Renal cortical epithelial cell (primary cell): Measurements from ENCODE around the gene CYTH3. TPM values are rescaled to one million over a fixed set of nuclear protein-coding genes. Genes with fewer than 3 reads are reported as not detected.
A peak's percentile ranks its signal among the peaks of the same experiment; 100 is the strongest.

Experiments
- DNase-seq: peaks from one replicate; pipeline ENCODE4 v3.0.0-alpha.2; 2011; ENCODE audit warnings: low read depth
- total RNA-seq: library from RNA; depleted of rRNA; stranded (reverse); fragments of >200 nt; gene quantifications from 2 replicates; pipeline ENCODE4 v1.2.3, GENCODE V29; 2014

The CYTH3 gene
- total RNA-seq, 1 donor from 2014 or later, result 21.2 TPM

DNA sequence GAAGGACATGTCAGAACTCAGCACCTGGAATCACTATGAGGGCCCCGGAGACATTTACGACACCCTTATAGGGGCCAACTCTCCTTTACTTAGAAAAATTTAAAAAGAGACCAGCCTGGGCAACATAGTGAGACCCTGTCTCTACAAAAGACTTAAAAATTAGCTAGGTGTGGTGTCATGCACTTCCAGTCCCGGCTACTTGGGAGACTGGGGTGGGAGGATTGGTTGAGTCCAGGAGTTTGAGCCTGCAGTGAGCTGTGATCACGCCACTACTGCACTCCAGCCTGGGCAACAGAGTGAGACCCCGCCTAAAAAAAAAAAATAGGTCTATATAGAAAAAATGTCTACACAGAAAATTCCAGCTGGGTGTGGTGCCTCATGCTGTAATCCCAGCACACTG is 7.5 kb upstream of the CYTH3 start:
- no peak for DNase-seq

DNA sequence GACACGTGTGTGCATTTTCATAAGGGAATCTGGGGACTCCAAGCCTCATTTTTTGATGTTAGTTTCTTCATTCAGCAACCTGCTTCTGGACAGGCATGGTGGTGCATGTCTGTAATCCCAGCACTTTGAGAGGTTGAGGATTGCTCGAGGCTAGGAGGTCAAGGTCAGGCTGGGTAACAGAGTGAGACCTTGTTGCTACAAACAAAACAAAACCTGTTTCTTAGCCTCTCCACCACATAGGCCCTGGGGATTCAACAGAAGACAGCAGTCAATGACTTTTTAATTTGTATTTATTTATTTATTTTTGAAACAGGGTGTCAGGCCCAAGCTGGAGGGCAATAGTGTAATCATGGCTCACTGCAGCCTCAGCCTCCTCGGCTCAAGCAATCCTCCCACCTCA is 6.9 kb upstream of the CYTH3 start:
- DNase-seq, result no peak

DNA sequence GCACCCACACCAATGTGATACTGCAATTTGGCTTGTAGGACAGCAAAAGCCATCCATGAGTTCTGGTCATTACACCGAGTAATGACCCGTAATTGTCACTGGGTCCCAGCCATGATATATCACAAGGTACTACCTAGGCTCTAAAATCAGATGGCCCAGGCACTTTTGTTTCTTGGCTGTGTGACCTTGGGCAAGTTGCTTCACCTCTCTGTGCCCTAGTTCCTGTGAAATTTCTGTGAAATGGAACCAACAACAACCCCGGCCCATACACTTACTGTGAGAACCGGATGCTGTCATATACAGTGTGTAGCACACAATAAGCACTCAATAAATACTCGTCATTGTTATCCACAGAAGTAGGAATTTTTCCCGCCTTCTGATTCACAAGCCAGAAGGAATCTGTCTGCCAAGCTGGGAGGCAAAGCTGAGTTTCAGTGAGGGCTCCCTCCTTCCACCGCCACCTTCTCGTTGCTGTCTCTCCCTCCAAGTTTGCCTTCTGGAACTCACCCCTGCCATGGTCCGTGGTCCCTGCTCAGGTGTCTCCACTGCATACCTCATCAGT is 6.4 kb upstream of the CYTH3 start:
- DNase-seq, result no peak

DNA sequence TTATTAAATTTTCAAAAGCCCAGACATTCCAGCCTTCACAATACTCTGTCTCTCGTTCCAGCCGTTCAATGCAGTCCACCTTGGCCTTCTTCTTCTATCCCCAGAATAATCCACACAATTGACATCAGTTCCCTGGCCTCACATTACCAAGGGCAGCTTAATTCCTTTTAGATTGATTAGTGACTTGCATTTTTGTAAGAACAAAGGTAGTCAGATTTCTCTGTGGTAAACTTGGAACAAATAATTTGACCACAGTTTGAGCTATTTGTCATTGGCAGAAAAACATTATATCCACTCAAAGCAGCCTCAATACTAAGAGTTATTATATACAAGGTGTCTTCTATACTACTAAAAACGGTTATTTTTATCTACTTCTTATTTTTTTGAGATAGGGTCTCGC is 5.1 kb upstream of the CYTH3 start:
- no peak for DNase-seq

DNA sequence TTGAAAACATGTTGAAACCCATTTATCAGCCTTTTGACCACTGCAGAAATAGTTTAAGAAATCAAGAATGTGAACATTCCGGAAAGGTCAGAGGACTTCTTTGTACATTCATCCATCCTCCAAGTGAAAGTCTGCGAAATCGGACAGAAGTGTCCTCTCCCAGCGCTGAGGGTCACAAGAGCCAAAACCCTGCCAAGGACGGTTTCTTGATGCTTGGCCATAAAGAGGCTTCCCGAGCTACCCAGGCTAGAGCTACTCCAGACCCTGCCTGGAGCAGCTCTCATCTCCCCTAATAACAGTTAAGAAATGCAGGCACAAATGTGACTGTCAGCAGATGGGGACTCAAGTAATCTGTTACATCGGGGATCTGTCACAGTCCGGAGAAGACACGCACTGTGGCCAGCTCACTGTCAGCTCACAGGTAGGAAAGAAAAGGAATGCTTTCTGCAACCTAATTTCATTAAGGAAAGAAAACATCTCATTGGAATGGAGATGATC is 4.5 kb upstream of the CYTH3 start:
- DNase-seq, result no peak

DNA sequence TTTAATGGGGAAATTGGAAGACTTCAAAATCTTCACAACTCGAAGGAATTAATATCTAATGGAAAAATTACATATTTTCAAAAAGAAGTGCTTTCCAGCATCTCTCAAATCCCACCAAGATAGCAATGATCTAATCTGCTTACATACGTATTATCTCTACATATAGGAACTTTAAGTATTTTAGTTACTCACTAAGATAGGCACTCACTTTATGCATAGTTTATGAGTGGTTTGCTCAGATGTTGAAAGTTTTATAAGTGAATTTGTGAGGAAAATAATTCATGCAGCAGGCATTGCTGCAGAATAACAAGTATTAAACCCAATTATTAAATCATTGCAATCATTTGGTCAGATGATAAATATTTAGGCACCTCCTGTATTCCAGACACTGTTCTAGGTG is 2.3 kb upstream of the CYTH3 start:
- no peak for DNase-seq

DNA sequence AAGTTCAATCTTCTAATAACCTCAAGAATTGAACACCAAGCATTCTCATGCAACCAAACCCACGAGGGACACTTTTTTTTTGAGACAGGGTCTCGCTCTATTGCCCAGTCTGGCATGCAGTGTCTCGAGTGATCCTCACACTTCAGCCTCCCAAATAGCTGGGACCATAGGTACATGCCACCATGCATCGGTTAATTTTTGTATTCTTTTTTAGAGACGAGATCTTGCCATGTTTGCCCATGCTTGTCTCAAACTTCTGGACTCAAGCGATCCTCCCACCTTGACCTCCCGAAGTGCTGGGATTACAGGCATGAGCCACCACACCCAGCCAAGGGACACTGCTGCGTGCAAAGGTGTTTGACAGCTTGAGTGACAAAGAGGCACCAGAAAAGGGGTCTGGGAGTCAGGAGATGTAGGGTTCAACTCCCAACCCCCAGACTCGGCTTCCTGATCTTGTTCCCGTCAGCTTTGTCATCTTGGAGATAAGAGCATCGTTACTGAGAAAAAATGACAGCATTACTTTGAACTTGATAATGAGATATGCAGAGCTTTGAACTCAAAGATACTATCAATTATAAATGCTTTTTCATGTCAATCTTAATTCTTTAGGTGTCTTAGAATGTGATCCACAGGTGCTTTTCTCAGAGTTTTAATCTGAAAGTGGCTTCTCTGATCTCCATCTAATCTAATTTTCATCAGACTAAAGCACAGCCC is 1.6 kb upstream of the CYTH3 start:
- no peak for DNase-seq

DNA sequence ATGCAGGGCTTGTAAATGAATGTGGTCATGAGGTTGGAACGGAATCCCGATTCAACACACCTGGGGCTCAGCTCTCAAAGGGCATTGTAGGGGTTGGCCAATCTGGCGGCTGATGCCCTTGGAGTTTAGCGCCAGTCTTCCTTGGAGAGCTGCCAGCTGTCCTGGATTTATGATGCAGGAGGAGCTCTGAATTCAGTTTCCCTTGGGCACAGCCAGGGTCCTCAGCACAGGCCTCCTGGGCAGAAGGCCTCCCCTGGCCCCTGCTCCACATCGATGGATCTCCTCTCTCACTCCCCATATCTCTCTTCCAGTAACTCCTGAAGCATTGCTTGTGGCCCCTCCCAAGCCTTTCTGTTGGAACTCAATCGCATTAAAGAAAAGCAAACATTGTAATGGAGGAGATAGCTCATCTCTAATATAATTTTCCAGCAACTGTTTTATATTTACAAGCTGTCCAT is 985 bp upstream of the CYTH3 start:
- DNase-seq, result no peak

DNA sequence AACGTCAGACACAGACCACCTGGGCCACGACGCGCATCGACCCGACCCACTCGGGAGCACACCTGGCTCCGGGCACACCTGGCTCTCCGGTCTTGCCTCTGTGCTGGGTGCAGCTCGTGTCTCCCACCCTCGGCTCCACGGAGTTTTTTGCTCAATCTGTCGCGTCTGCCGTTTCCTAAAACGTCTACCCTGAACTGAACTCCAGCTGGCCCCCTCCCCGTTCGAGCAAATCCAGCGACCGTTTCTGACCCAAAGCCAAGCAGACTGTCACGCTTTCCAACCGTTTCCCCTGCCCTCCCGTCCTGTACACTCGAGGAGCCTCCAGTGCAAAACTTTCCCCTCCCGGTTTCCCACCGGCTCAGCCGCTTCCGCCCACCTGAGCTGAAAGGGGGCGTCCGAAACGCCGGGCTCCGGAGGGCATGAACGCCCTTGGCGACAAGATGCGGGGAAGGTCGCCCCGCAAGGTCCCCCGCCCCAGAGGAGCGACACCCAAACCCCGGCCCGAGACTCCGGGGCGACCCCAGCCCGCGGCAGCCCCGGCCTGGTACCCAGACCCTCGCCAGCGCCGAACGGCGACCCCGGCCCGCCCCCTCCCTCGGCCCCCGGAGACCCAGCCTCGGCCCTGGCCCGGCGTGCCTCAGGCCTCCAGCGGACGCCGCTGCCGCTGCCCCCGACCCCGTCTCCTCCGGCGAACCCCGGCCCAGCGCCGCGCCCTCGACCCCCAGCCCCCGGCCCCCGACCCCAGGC is 557 bp downstream of the CYTH3 start:
- DNase-seq, result no peak

DNA sequence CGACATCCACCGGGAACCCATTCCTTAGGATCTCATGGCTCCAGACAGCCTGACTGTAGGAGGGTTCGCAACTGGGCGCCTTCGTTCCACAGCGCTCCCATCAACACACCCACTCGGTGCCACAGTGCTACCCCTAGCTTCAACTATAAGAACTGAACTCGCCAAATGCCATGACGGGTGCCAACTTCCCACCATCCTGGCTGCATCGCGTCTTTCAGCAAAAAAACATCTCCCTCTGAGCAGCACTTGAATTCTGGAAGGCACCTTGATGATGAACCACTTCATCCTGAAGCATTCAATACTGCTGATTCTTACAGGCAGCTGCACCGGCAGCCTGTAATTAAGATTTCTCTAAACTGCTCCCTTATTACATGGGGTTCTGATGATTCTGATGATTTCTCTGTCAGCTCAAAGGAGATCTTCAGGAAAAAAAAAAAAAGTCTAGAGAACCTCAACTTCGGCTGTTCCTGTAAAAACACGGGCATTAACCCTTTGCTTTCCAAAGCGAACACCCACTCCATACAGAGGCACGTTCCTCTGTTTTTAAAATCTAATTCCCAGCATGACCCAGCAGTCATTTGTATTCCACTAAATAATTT is 1.3 kb downstream of the CYTH3 start:
- peak; percentile 45 for DNase-seq

DNA sequence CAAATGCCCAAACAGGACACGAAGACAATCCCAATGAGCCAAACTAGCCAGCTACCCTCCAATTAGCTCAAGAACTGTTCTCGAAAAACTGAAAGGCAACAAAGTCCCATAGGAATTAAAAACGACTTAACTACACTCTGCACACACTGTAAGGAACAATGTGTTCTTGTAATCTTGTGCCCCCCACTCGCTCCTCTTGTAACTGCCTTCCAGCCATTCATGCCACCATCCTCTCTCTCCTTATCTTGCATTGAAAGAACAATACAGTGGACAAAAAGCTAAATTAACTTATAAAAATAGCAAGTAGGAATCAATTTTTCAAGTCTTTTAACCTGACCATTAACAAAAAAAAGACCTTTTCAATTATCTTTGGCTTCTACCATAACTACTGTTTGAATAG is 2.9 kb downstream of the CYTH3 start:
- no peak for DNase-seq

DNA sequence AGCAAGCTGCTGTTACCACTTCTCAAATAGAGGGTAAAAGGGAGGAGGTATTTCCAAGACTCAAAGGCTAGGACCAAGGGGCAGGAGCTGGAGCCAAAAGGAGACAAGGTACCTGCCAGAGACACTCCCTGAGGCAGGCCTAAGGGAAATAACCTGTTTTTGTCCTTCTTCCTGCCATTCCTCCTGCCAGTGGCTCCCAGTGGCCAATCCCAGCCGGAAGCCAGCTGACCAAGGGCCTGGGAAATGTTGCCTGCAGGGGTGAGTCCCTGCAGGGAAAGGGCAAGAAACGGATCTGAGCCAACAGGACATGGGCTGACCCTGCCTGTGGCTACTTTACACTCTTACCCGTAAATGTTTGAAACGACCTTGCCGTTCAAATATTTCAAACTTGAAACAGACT is 3.5 kb downstream of the CYTH3 start:
- no peak for DNase-seq

DNA sequence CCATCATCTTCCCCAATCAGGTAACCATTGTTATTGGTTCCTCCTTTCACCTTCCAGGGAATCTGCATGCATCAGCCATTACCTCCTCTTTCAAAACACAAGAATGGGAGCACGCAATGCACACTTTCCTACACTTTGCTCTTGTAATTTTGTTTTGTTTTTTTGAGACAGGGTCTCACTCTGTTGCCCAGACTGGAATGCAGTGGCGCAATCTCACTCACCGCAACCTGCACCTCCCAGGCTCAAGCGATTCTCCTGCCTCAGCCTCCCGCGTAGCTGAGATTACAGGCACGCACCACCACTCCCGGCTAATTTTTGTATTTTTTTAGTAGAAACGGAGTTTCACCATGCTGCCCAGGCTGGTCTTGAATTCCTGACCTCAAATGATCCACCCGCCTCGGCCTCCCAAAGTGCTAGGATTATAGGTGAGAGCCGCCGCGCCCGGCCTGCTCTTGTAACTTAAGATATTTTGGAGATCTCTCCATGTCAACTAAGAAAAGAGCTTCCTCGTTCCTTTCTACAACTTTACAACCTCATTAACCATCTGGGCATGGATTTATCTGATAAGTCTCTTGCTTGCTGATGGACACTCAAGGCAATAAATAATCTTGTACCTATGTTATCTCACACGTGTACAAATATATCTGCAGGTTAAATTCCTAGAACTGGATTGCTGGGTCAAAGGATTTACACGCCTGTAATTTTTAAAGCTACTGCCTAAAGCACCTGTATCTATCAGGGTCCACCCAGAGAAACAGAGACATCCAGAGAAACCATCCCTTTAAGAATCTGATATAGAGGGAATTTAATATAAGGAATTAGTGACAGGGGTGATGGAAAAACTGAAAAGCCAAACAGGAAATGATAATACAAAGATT is 4.2 kb downstream of the CYTH3 start:
- DNase-seq, result no peak

DNA sequence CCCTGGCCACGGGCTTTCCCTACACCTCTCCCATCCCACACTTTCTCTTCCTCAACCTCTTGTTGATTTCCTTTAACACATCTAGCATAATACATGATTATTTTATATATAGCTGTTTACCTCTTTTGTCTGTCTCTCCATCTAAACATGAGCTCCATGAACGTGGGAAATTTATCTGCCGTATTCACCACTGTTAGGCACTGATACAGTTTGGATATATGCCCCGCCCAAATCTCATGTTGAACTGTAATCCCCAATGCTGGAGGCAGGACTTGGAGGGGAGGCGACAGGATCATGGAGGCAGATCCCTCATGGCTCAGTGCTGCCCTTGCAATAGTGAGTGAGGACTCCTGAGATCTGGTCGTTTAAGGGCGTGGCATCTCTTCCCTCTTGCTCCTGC is 5.7 kb downstream of the CYTH3 start:
- no peak for DNase-seq

DNA sequence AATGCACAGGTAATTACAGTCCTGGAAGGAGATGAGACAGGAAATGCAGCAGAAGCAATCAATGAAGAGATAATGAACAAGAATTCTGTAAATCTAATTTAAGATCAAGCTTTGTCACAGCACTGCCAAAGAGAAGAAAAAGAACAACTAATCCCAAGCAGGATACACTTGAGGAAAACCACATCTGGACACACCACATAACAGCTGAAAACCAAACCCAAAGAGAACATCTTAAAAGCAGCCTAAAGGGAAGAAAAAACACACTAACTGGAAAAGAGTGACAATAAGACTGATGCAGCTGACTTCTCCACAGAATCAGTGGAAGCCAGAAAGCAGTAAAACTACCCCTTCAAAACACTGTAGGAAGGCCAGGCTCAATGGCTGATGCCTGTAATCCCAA is 10.2 kb downstream of the CYTH3 start:
- DNase-seq, result no peak

DNA sequence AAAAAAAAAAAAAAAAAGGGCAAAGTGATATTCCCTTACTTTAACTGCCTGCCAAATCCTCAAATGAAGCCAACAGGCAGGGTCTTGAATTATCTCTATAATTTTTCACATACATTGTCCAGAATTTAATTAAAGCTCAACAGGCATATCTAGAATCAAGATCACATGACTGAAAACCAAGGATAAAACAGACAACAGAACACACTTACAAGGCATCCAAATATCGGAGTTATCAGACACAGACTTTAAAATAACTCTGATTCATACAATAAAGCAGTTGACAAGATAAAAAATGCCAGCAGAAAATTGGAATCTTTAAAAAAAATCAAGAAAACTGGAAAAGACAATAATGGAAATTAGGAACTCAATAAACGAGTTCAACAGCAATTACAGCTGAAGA is 10.7 kb downstream of the CYTH3 start:
- DNase-seq, result no peak

DNA sequence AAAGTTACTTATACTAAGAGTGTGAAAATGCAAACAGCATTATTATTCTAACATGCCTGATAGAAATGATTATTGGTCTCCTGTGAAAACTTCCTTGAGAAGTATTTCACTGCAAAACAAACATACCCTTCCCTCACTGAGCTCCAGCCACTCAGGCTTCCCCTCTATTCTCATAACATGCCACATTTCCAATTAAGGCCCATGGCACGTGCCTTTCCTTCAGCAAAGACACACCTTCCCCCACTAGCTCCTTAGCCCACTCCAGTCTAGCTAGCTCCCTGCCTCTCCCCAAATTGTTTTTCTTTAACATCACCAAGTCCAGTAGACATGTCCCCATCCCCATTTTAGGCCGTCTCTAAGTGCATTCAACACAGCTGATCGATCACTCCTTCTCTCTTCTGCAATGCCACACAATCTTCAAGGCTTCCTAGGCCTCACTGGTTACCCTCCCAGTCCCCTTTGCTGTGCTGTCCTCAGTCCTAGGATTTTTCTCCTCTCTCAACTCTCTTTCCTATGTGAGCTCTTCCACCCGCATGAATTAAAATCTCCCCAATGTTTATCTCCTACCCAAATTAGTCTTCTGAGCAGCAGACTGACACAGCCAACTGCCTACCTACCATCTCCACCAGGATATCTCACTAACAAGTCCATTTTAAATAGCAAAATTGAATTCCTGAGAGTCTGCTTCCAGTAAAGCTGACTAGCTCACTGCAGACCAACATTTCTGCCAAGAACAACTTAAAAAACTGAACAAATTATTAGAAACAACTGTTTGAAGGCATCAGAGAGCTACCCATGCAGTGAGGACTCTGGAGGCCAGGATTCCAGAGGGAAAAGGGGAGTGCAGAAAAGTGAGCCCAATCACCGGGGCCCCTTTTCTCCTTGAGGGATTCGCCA is 11.9 kb downstream of the CYTH3 start:
- no peak for DNase-seq

DNA sequence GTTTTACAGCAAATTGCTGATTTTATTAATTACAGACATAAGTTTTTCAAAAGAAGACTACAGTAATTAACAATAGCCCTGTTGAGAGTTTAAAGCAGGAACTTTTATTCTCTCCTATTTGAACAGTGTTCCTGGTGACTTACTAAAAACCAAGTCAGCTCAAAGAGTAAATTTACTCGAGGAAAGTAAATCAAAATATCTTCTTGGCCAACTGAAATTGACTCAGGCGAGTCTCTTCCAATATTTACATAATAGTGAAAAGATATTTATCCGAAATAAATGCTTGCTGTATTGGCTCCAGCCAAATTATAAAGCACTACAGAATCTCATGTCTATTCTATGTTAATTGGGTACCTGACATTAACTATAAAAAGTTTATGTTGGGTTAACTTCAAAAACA is 13.2 kb downstream of the CYTH3 start:
- DNase-seq, result no peak

DNA sequence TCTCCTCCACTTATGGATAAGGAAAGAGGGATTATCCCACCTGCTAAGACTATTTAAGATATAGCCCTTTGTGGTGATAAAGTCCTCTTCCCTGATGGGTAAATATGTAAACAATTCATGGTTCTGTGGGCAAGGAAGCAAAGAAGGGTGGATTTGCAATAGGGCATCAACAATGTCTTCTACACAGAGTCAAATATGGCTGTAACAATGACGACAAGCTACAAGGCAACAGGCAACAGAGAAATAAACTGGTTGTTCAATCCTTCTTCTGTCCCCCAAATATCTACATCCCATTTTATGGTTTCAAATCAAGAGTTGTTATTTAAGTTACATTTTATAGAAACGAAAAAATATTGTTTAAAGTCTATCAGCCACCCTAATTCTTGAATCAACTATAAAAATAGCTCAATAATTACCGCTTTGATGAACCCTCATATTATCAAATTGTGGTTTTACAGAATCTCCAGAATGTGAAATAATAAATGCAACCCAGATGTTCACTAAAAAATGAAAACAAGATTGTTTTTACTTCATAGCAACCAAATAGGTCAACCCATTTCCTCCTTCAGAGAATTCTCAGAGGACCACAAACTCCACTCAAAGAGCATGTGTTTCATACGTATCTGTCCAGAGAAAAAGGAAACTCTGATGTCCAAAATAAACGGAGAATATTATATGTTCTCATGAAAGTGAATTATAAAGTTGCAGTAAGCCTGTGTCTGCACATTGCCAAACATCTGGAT is 13.8 kb downstream of the CYTH3 start:
- DNase-seq, result no peak

DNA sequence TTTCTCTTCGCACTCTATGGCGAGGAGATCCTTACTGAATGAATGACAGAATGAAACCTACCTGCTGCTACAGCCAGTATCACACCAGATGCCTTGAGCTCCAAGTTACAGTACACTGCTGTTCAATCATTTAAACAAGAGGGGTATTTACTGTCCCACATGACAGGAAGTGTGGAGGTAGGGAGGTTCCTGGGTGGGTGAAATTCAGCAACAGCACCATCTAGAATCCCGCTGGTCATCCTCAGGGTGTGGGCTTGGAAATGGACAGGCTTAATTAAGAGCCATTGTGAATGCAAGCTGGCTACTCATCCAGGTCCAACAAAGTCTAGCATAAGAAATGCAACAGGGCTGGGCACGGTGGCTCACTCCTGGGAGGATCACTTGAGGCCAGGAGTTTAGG is 14.7 kb downstream of the CYTH3 start:
- no peak for DNase-seq
